GM23248 (cell line): ENCODE data around the gene MEF2A. TPM values are rescaled to one million over a fixed set of nuclear protein-coding genes. Genes with fewer than 3 reads are reported as not detected.

Experiments used
- DNase-seq: peaks from one replicate; pipeline ENCODE4 v3.0.0-alpha.2; 2015
- H2AFZ ChIP-seq: fragments of 200-600 bp; sonication (generic); 2 replicates; pipeline ENCODE4 v1.6.1; 2016; ENCODE audit warnings: antibody characterized with exemption
- H3F3A ChIP-seq: fragments of 200-600 bp; sonication (generic); 2 replicates; pipeline ENCODE4 v1.6.1; 2016; ENCODE audit warnings: mild to moderate bottlenecking, antibody characterized with exemption, mixed run types; ENCODE audit not compliant: insufficient read depth
- H3K27ac ChIP-seq: fragments of 200-600 bp; sonication (generic); 2 replicates; pipeline ENCODE4 v1.5.1; 2016; ENCODE audit warnings: mild to moderate bottlenecking
- H3K27me3 ChIP-seq: fragments of 200-600 bp; sonication (generic); replicated peaks from 2 replicates; pipeline ENCODE4 v1.6.1; 2016; ENCODE audit warnings: mild to moderate bottlenecking; ENCODE audit not compliant: insufficient read depth
- H3K36me3 ChIP-seq: fragments of 200-600 bp; sonication (generic); 2 replicates; pipeline ENCODE4 v1.6.1; 2016; ENCODE audit warnings: low read depth, mild to moderate bottlenecking
- H3K4me1 ChIP-seq: fragments of 200-600 bp; sonication (generic); 2 replicates; pipeline ENCODE4 v1.6.1; 2016; ENCODE audit warnings: mild to moderate bottlenecking; ENCODE audit not compliant: insufficient read depth
- H3K4me2 ChIP-seq: fragments of 200-600 bp; sonication (generic); one replicate; pipeline ENCODE4 v1.6.1; 2016; ENCODE audit warnings: mild to moderate bottlenecking; ENCODE audit not compliant: unreplicated experiment
- H3K4me3 ChIP-seq: fragments of 200-600 bp; sonication (generic); 2 replicates; pipeline ENCODE4 v1.5.1; 2016; ENCODE audit warnings: mild to moderate bottlenecking
- H3K79me2 ChIP-seq: fragments of 200-600 bp; sonication (generic); 2 replicates; pipeline ENCODE4 v1.6.1; 2016; ENCODE audit warnings: mild to moderate bottlenecking; ENCODE audit not compliant: insufficient read depth
- H3K9ac ChIP-seq: fragments of 200-600 bp; sonication (generic); 2 replicates; pipeline ENCODE4 v1.6.1; 2016; ENCODE audit warnings: mild to moderate bottlenecking
- H3K9me2 ChIP-seq: fragments of 200-600 bp; sonication (generic); 2 replicates; pipeline ENCODE4 v1.6.1; 2016; ENCODE audit warnings: mixed run types, mild to moderate bottlenecking, moderate library complexity; ENCODE audit not compliant: insufficient read depth
- H3K9me3 ChIP-seq: fragments of 200-600 bp; sonication (generic); one replicate; pipeline ENCODE4 v1.6.1; 2017; ENCODE audit warnings: low read depth
- H4K20me1 ChIP-seq: fragments of 200-600 bp; sonication (generic); 2 replicates; pipeline ENCODE4 v1.6.0; 2016; ENCODE audit not compliant: insufficient read depth
- EZH2 ChIP-seq: fragments of 200-600 bp; sonication (generic); IDR thresholded peaks from 2 replicates; pipeline ENCODE4 v1.6.1; 2018; ENCODE audit warnings: antibody characterized with exemption, mild to moderate bottlenecking; ENCODE audit not compliant: insufficient read depth, poor library complexity, severe bottlenecking
- EZH2phosphoT487 ChIP-seq: fragments of 200-600 bp; sonication (generic); IDR thresholded peaks from 2 replicates; pipeline ENCODE4 v1.6.1; 2018; ENCODE audit warnings: antibody characterized with exemption, moderate library complexity, mild to moderate bottlenecking, low read depth; ENCODE audit not compliant: insufficient read depth
- WGBS, 2 experiments: methylation state at CpG; one replicate each; pipeline ENCODE4 v1.1.6; 2015 to 2017; ENCODE audit warnings: low lambda C conversion rate in 2 of 2, low coverage in 1 of 2; ENCODE audit errors: missing lambda C conversion rate in 2 of 2; 5-methylcytosine and 5-hydroxymethylcytosine counted together
- in situ Hi-C: fragments of 300-500 bp; cut with MboI; formaldehyde crosslinking; loops from 2 replicates; pipeline ENCODE4 v1.15.0; 2020
- polyA plus RNA-seq: library from polyadenylated mRNA; unstranded; fragments of >200 nt; fragmentation: Nextera tagmentation; extraction: Ambion mirVana; gene quantifications from 2 replicates; pipeline ENCODE4 v1.2.1, GENCODE V29; 2016
- total RNA-seq: library from RNA; depleted of rRNA; stranded (reverse); fragments of >200 nt; shearing (Covaris generic); gene quantifications from 2 replicates; pipeline ENCODE4 v1.2.3, GENCODE V29; 2014

MEF2A gene
- total and polyA plus RNA-seq, 2 experiments from 2014 or later, result 24.3 to 37.8 TPM

GRCh38 chr15:99605990-99606389 lies 40.2 kb downstream of the MEF2A start:
- Histone ChIP-seq H3K4me2 (no peak overlapping the region), H3K36me3 (peaks cover 4% of the 10 kb centered on the region; the same call in 1 of the 2 replicates), H3K9ac (no peak overlapping the region), H3K4me1 (peaks cover 12% of the 10 kb centered on the region; the same call in 1 of the 2 replicates), H3K4me3 (no peak overlapping the region), H3K27ac (no peak overlapping the region), H3F3A (peaks cover 13% of the 10 kb centered on the region; the same call in 1 of the 2 replicates), H4K20me1 (peaks cover 11% of the 10 kb centered on the region; the same call in 1 of the 2 replicates), H3K9me2 (no peaks in the 10 kb centered on the region), H3K79me2 (peaks cover 97% of the 10 kb centered on the region), H2AFZ (no peak overlapping the region), H3K9me3 (no peaks in the 10 kb centered on the region), H3K27me3 (no peaks in the 10 kb centered on the region)
- TF ChIP-seq EZH2 (no peak), EZH2phosphoT487 (no peak)
- WGBS, 2 experiments, result 85 to 94% methylated on average over 5 of the region's 5 CpGs
- in situ Hi-C loops, result no loop called here
- DNase-seq, result no peak

GRCh38 chr15:99606646-99607045 lies 40.9 kb downstream of the MEF2A start:
- no peak for TF ChIP-seq EZH2phosphoT487
- no peak for TF ChIP-seq EZH2
- peaks cover 11% of the 10 kb centered on the region; the same call in 1 of the 2 replicates for H4K20me1 ChIP-seq

GRCh38 chr15:99613481-99613880 lies 47.7 kb downstream of the MEF2A start:
- no peak for DNase-seq
- no peak overlapping the region for H3K4me3 ChIP-seq
- H3K4me1 ChIP-seq, result peaks cover 15% of the 10 kb centered on the region
- no peak overlapping the region for H3K9ac ChIP-seq
- H3K27ac ChIP-seq, result no peak overlapping the region
- H3K9me2 ChIP-seq, result no peaks in the 10 kb centered on the region
- H2AFZ ChIP-seq, result no peak overlapping the region
- peaks cover 16% of the 10 kb centered on the region; the same call in 1 of the 2 replicates for H4K20me1 ChIP-seq
- 98 to 100% methylated on average over 3 of the region's 3 CpGs for WGBS, 2 experiments
- no peak overlapping the region for H3K4me2 ChIP-seq
- H3K9me3 ChIP-seq, result no peaks in the 10 kb centered on the region
- H3K79me2 ChIP-seq, result peaks cover 97% of the 10 kb centered on the region
- TF ChIP-seq EZH2phosphoT487, result no peak
- no peak for TF ChIP-seq EZH2
- no peaks in the 10 kb centered on the region for H3K36me3 ChIP-seq
- in situ Hi-C loops, result no loop called here
- no peaks in the 10 kb centered on the region for H3K27me3 ChIP-seq
- no peaks in the 10 kb centered on the region for H3F3A ChIP-seq

More at GRCh38 chr15:99606646-99607045, 40.9 kb downstream of the MEF2A start:
- Histone ChIP-seq H3K27me3 (no peaks in the 10 kb centered on the region), H3K4me3 (no peak overlapping the region), H3K9me3 (no peaks in the 10 kb centered on the region), H3K4me2 (no peak overlapping the region), H3K4me1 (peaks cover 12% of the 10 kb centered on the region; the same call in 1 of the 2 replicates), H3K9me2 (no peaks in the 10 kb centered on the region), H3K79me2 (peaks cover 97% of the 10 kb centered on the region), H2AFZ (no peak overlapping the region), H3K9ac (no peak overlapping the region), H3K27ac (no peak overlapping the region), H3K36me3 (peaks cover 4% of the 10 kb centered on the region; the same call in 1 of the 2 replicates), H3F3A (peaks cover 13% of the 10 kb centered on the region; the same call in 1 of the 2 replicates)
- in situ Hi-C loops, result no loop called here
- no peak for DNase-seq
- WGBS, 2 experiments, result 77 to 82% methylated on average over 2 of the region's 2 CpGs

- Histone ChIP-seq H3K27ac (peak overlapping the region; percentile 48), H3K4me3 (no peak overlapping the region), H3K9me2 (no peaks in the 10 kb centered on the region), H3K79me2 (peaks cover 97% of the 10 kb centered on the region), H3K27me3 (no peaks in the 10 kb centered on the region), H3K36me3 (no peaks in the 10 kb centered on the region), H2AFZ (no peak overlapping the region), H3K9ac (no peak overlapping the region), H3K9me3 (no peaks in the 10 kb centered on the region), H4K20me1 (peaks cover 17% of the 10 kb centered on the region; the same call in 1 of the 2 replicates), H3F3A (no peaks in the 10 kb centered on the region), H3K4me2 (no peak overlapping the region), H3K4me1 (peaks cover 21% of the 10 kb centered on the region)
- no peak for TF ChIP-seq EZH2
- no peak for TF ChIP-seq EZH2phosphoT487
- in situ Hi-C loops, result no loop called here
- 89 to 94% methylated on average over 6 of the region's 6 CpGs for WGBS, 2 experiments
- DNase-seq, result peak; percentile 45
These were observed 48.3 kb downstream of the MEF2A start for GRCh38 chr15:99613887-99614647.
